Smooth muscle cell of the brain vasculature (primary cell): Measurements from ENCODE around the gene PTK7.

Experiments used
- DNase-seq: peaks from one replicate; pipeline ENCODE4 v3.0.0-alpha.2; 2012; ENCODE audit warnings: low read depth, low spot score

Gene PTK7

GRCh38 chr6:43178951-43179830 is 103.1 kb downstream of the PTK7 start:
- DNase-seq, result no peak

- DNase-seq, result no peak
Observed at GRCh38 chr6:43180058-43180457, 103.9 kb downstream of the PTK7 start.

GRCh38 chr6:43180985-43181384 is 104.9 kb downstream of the PTK7 start:
- no peak for DNase-seq

- no peak for DNase-seq
Observed at GRCh38 chr6:43181621-43181941, 105.5 kb downstream of the PTK7 start.

GRCh38 chr6:43181942-43182860 is 106.1 kb downstream of the PTK7 start, which contains the start of gene CUL9:
Gene CUL9 (plus strand): TSS chr6:43182196. CDS start chr6:43184311, 2,115 bp downstream.
- peak; percentile 33 for DNase-seq

- DNase-seq, result no peak
Observed at GRCh38 chr6:43183441-43183840, 107.3 kb downstream of the PTK7 start.

- DNase-seq, result no peak
Observed at GRCh38 chr6:43184268-43184985, 108.3 kb downstream of the PTK7 start.

GRCh38 chr6:43185391-43185985 is 109.4 kb downstream of the PTK7 start:
- DNase-seq, result no peak

GRCh38 chr6:43186019-43186418 is 109.9 kb downstream of the PTK7 start:
- no peak for DNase-seq

GRCh38 chr6:43186706-43187105 is 110.6 kb downstream of the PTK7 start:
- DNase-seq, result no peak

GRCh38 chr6:43187821-43188220 is 111.7 kb downstream of the PTK7 start:
- DNase-seq, result no peak

- no peak for DNase-seq
Observed at GRCh38 chr6:43188426-43188825, 112.3 kb downstream of the PTK7 start.

GRCh38 chr6:43189776-43190304 is 113.7 kb downstream of the PTK7 start:
- DNase-seq, result no peak

- DNase-seq, result no peak
Observed at GRCh38 chr6:43192911-43193310, 116.8 kb downstream of the PTK7 start.

- DNase-seq, result no peak
Observed at GRCh38 chr6:43193929-43194328, 117.8 kb downstream of the PTK7 start.

GRCh38 chr6:43196337-43196736 is 120.2 kb downstream of the PTK7 start:
- no peak for DNase-seq

GRCh38 chr6:43199912-43200311 is 123.8 kb downstream of the PTK7 start:
- DNase-seq, result no peak

- no peak for DNase-seq
Observed at GRCh38 chr6:43200541-43200940, 124.4 kb downstream of the PTK7 start.

GRCh38 chr6:43202451-43202850 is 126.3 kb downstream of the PTK7 start:
- DNase-seq, result no peak

GRCh38 chr6:43203029-43203717 is 127.1 kb downstream of the PTK7 start:
- DNase-seq, result no peak

GRCh38 chr6:43203718-43204095 is 127.6 kb downstream of the PTK7 start:
- DNase-seq, result no peak
